Neural progenitor cell (in vitro differentiated cells): ENCODE data around the gene CAB39L. TPM values are rescaled to one million over a fixed set of nuclear protein-coding genes. Genes with fewer than 3 reads are reported as not detected.

Experiments
- DNase-seq: peaks from one replicate; pipeline ENCODE4 v3.0.0-alpha.2; 2016; ENCODE audit warnings: low spot score
- H2AFZ ChIP-seq: fragments of 200-600 bp; sonication (generic); replicated peaks from 2 replicates; pipeline ENCODE4 v1.6.1; 2016; ENCODE audit warnings: antibody characterized with exemption
- H3F3A ChIP-seq: fragments of 200-600 bp; sonication (generic); 2 replicates; pipeline ENCODE4 v1.6.1; 2016; ENCODE audit warnings: antibody characterized with exemption, low read depth
- H3K27ac ChIP-seq: fragments of 200-600 bp; sonication (generic); 2 replicates; pipeline ENCODE4 v1.5.1; 2016; ENCODE audit warnings: mild to moderate bottlenecking
- H3K27me3 ChIP-seq: fragments of 200-600 bp; sonication (generic); 2 replicates; pipeline ENCODE4 v1.6.1; 2016; ENCODE audit warnings: mild to moderate bottlenecking, moderate library complexity
- H3K36me3 ChIP-seq: fragments of 200-600 bp; sonication (generic); 2 replicates; pipeline ENCODE4 v1.5.1; 2016
- H3K4me1 ChIP-seq: fragments of 200-600 bp; sonication (generic); 2 replicates; pipeline ENCODE4 v1.6.1; 2016; ENCODE audit warnings: mixed run types
- H3K4me2 ChIP-seq: fragments of 200-600 bp; sonication (generic); 2 replicates; pipeline ENCODE4 v1.6.1; 2016
- H3K4me3 ChIP-seq: fragments of 200-600 bp; sonication (generic); 2 replicates; pipeline ENCODE4 v1.5.1; 2016
- H3K79me2 ChIP-seq: fragments of 200-600 bp; sonication (generic); 2 replicates; pipeline ENCODE4 v1.6.1; 2016; ENCODE audit warnings: low read depth
- H3K9ac ChIP-seq: fragments of 200-600 bp; sonication (generic); 2 replicates; pipeline ENCODE4 v1.6.1; 2016
- H3K9me3 ChIP-seq: fragments of 200-600 bp; sonication (generic); 2 replicates; pipeline ENCODE4 v1.5.1; 2016; ENCODE audit warnings: low read depth
- H4K20me1 ChIP-seq: fragments of 200-600 bp; sonication (generic); 2 replicates; pipeline ENCODE4 v1.6.1; 2016; ENCODE audit warnings: low read depth
- H3K27ac Mint-ChIP-seq: 3 replicates; pipeline ENCODE4 v1.8.0; 2021; ENCODE audit warnings: mixed read lengths
- H3K27me3 Mint-ChIP-seq: 2 replicates; pipeline ENCODE4 v1.8.0; 2022; ENCODE audit warnings: low read depth, mild to moderate bottlenecking, inconsistent platforms, moderate library complexity, mixed read lengths; ENCODE audit not compliant: insufficient read depth
- H3K36me3 Mint-ChIP-seq: 3 replicates; pipeline ENCODE4 v1.8.0; 2021; ENCODE audit warnings: mixed read lengths
- H3K4me1 Mint-ChIP-seq: 3 replicates; pipeline ENCODE4 v1.8.0; 2021; ENCODE audit warnings: mixed read lengths
- H3K4me3 Mint-ChIP-seq: 3 replicates; pipeline ENCODE4 v1.8.0; 2021; ENCODE audit warnings: mild to moderate bottlenecking, moderate library complexity, mixed read lengths
- H3K9me3 Mint-ChIP-seq: 3 replicates; pipeline ENCODE4 v1.8.0; 2020; ENCODE audit warnings: mixed read lengths
- EZH2 ChIP-seq: fragments of 200-600 bp; sonication (generic); IDR thresholded peaks from 2 replicates; pipeline ENCODE4 v1.6.1; 2017; ENCODE audit warnings: antibody characterized with exemption, mild to moderate bottlenecking, moderate library complexity
- EZH2phosphoT487 ChIP-seq: fragments of 200-600 bp; sonication (generic); IDR thresholded peaks from 2 replicates; pipeline ENCODE4 v1.6.1; 2017; ENCODE audit warnings: antibody characterized with exemption
- total RNA-seq: library from RNA; depleted of rRNA; stranded (reverse); fragments of >200 nt; gene quantifications from 2 replicates; pipeline ENCODE4 v1.2.3, GENCODE V29; 2015; ENCODE audit warnings: low replicate concordance
- TF ChIP-seq, protein P1 (sequence below): fragments of 200-600 bp; sonication (generic); IDR thresholded peaks from 2 replicates; pipeline ENCODE4 v1.5.1; 2017; ENCODE audit warnings: antibody characterized with exemption, mild to moderate bottlenecking

CAB39L gene
- total RNA-seq, 1 donor from 2014 or later = 18.1 TPM

DNA sequence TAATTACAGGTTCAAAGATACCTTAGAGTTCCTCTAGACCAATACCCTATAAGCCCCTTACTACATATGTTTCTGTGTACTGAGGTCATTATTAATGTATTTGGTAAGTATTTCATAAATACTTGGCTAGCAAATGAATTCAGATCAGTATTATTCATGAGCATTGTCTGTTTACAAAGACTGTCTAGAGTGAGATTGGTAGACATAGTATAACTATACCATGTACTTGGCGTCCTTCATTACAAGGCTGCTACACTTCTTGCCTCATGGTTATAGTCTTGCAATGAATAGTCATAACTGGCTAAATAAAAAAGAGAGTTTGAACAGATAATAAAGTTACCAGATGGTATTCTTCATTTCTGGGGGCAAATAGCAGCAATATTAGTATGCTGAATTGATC is 12.3 kb upstream of the CAB39L start:
- H3K4me3 ChIP-seq = no peak overlapping the region
- Mint-ChIP-seq H3K27me3 (no peaks in the 10 kb centered on the region), H3K4me1 (no peaks in the 10 kb centered on the region), H3K4me3 (no peak overlapping the region), H3K27ac (no peak overlapping the region), H3K36me3 (peaks cover 2% of the 10 kb centered on the region), H3K9me3 (no peaks in the 10 kb centered on the region)
- no peaks in the 10 kb centered on the region for H3K9me3 ChIP-seq
- H3K9ac ChIP-seq = no peak overlapping the region
- H3K79me2 ChIP-seq = no peaks in the 10 kb centered on the region
- H3K4me2 ChIP-seq = no peak overlapping the region
- no peaks in the 10 kb centered on the region for H3K27me3 ChIP-seq
- H3F3A ChIP-seq = no peaks in the 10 kb centered on the region
- no peak overlapping the region for H3K27ac ChIP-seq
- no peak for DNase-seq
- H2AFZ ChIP-seq = no peak overlapping the region
- H4K20me1 ChIP-seq = no peaks in the 10 kb centered on the region
- H3K36me3 ChIP-seq = peaks cover 3% of the 10 kb centered on the region
- H3K4me1 ChIP-seq = no peaks in the 10 kb centered on the region
- TF ChIP-seq EZH2 (no peak), EZH2phosphoT487 (no peak)
- TF ChIP-seq, protein P1, sequence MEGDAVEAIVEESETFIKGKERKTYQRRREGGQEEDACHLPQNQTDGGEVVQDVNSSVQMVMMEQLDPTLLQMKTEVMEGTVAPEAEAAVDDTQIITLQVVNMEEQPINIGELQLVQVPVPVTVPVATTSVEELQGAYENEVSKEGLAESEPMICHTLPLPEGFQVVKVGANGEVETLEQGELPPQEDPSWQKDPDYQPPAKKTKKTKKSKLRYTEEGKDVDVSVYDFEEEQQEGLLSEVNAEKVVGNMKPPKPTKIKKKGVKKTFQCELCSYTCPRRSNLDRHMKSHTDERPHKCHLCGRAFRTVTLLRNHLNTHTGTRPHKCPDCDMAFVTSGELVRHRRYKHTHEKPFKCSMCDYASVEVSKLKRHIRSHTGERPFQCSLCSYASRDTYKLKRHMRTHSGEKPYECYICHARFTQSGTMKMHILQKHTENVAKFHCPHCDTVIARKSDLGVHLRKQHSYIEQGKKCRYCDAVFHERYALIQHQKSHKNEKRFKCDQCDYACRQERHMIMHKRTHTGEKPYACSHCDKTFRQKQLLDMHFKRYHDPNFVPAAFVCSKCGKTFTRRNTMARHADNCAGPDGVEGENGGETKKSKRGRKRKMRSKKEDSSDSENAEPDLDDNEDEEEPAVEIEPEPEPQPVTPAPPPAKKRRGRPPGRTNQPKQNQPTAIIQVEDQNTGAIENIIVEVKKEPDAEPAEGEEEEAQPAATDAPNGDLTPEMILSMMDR = no peak

DNA sequence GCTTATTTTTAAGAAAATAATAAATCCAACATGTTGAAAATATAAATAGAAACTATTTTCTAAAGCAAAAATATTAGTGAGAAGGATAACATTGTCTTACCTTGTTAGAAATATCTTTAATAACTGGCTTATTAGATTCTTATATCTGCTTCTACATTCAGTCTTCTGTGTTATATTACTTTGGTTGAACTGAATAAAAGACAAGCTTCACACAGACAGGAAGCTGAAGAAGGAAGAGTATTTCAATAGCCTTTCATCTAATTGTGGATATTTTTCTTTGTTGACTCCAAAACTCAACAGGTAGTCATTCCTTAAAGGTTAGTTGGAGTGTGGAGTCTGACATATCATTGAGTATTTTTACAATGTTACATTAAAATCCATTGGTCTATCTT is 11.1 kb upstream of the CAB39L start:
- no peak for TF ChIP-seq EZH2phosphoT487
- no peak for TF ChIP-seq EZH2
- TF ChIP-seq, protein P1 = no peak
- H3K27me3 ChIP-seq = no peaks in the 10 kb centered on the region
- H3K9me3 ChIP-seq = no peaks in the 10 kb centered on the region
- no peak overlapping the region for H3K4me2 ChIP-seq
- H3K4me3 ChIP-seq = no peak overlapping the region
- no peaks in the 10 kb centered on the region for H3K36me3 ChIP-seq
- H2AFZ ChIP-seq = no peak overlapping the region
- Mint-ChIP-seq H3K36me3 (no peaks in the 10 kb centered on the region), H3K27me3 (no peaks in the 10 kb centered on the region), H3K27ac (no peak overlapping the region), H3K4me3 (no peak overlapping the region), H3K9me3 (no peaks in the 10 kb centered on the region), H3K4me1 (no peaks in the 10 kb centered on the region)
- H3K9ac ChIP-seq = no peak overlapping the region
- DNase-seq = no peak
- H3K4me1 ChIP-seq = no peaks in the 10 kb centered on the region
- H3F3A ChIP-seq = no peaks in the 10 kb centered on the region
- no peaks in the 10 kb centered on the region for H4K20me1 ChIP-seq
- H3K79me2 ChIP-seq = no peaks in the 10 kb centered on the region
- no peak overlapping the region for H3K27ac ChIP-seq

DNA sequence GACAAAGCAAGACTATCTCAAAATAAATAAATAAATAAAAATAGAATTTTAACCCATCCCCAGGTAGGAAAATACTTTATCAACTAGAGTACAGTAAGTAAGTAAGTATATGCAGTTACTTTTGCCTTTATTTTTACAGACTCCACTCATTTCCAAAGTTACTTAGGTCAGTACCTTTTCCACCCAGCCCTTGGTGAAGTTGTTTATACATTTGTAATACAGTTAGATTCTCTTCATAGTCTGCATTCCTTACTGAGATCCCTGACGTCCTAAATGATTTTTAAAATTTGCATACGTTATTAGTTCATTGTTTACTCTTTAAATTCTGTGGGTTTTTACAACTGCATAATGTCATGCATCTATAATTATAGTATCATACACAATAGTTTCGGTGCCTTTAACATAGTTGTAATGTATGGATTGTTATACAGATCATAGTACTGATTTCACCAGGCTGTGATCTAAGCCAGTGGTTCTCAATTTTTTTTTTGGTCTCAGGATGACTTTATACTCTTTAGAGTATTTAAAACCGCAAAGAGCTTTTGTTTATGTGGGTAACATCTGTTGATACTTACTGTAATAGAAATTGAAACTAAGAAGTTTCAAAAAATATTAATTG is 10.6 kb upstream of the CAB39L start:
- Mint-ChIP-seq H3K36me3 (no peaks in the 10 kb centered on the region), H3K4me3 (no peak overlapping the region), H3K27ac (no peak overlapping the region), H3K9me3 (no peaks in the 10 kb centered on the region), H3K4me1 (no peaks in the 10 kb centered on the region), H3K27me3 (no peaks in the 10 kb centered on the region)
- H3K9ac ChIP-seq = no peak overlapping the region
- no peaks in the 10 kb centered on the region for H4K20me1 ChIP-seq
- no peaks in the 10 kb centered on the region for H3K4me1 ChIP-seq
- no peak overlapping the region for H3K27ac ChIP-seq
- no peaks in the 10 kb centered on the region for H3F3A ChIP-seq
- no peak overlapping the region for H2AFZ ChIP-seq
- no peak for DNase-seq
- no peaks in the 10 kb centered on the region for H3K9me3 ChIP-seq
- H3K27me3 ChIP-seq = no peaks in the 10 kb centered on the region
- H3K36me3 ChIP-seq = no peaks in the 10 kb centered on the region
- H3K4me2 ChIP-seq = no peak overlapping the region
- TF ChIP-seq EZH2phosphoT487 (no peak), EZH2 (no peak)
- TF ChIP-seq, protein P1 = no peak
- no peaks in the 10 kb centered on the region for H3K79me2 ChIP-seq
- no peak overlapping the region for H3K4me3 ChIP-seq
